GM12878 (cell line): ENCODE data around the gene ASCC3. TPM values are rescaled to one million over a fixed set of nuclear protein-coding genes. Genes with fewer than 3 reads are reported as not detected.

Source experiments
- ATAC-seq: fragments of 200-7000 bp; cut with Tn5 transposase; 3 replicates; pipeline ENCODE4 v1.9.1; 2020; ENCODE audit warnings: mild to moderate bottlenecking, moderate library complexity
- BruUV-seq: library from RNA; stranded (reverse); fragments of 400-500 nt; replicated peaks from 2 replicates; lab custom pipeline; 2021; lab: Mats Ljungman, UMichigan
- CTCF ChIA-PET: fragments of 300-600 bp; sonication (Branson Sonifier 250); formaldehyde crosslinking; extraction: SDS; loops from one replicate; lab custom pipeline; 2021; ENCODE audit warnings: inconsistent platforms; lab: Yijun Ruan, JAX
- POLR2A ChIA-PET: fragments of 350-600 bp; formaldehyde crosslinking; extraction: SDS; loops from one replicate; lab custom pipeline; 2021; ENCODE audit warnings: inconsistent platforms; lab: Charles Lee
- RAD21 ChIA-PET: fragments of 300-600 bp; sonication (Branson Sonifier 250); formaldehyde crosslinking; loops from one replicate; lab custom pipeline; 2023; ENCODE audit warnings: antibody characterized with exemption; ENCODE audit not compliant: unreplicated experiment; lab: Charles Lee
- SMC1A ChIA-PET: fragments of 300-600 bp; sonication (Branson Sonifier 250); formaldehyde crosslinking; loops from one replicate; lab custom pipeline; 2023; ENCODE audit not compliant: unreplicated experiment, uncharacterized antibody; lab: Charles Lee
- DNase-seq: peaks from one replicate; pipeline ENCODE4 v3.0.0-alpha.2; 2011; ENCODE audit warnings: low read depth, low spot score
- FAIRE-seq: peaks from 3 replicates; lab custom pipeline; 2011; peaks lifted over from hg19 to GRCh38; lab: Jason Lieb, UNC
- H2AFZ ChIP-seq: 2 replicates; pipeline ENCODE4 v1.6.0; 2011; ENCODE audit warnings: low read depth, low read length, control low read depth; ENCODE audit not compliant: control insufficient read depth
- H3K27ac ChIP-seq: 2 replicates; pipeline ENCODE4 v1.5.1; 2011; ENCODE audit warnings: control low read depth; ENCODE audit not compliant: control insufficient read depth, insufficient read depth
- H3K27me3 ChIP-seq, 2 experiments: replicated peaks in 1 of 2; 2 replicates each; pipeline versions ENCODE4 v1.6.0 to v1.6.1; 2011; ENCODE audit warnings: low read length in 1 of 2; ENCODE audit not compliant: control insufficient read depth in 2 of 2, insufficient read depth in 2 of 2
- H3K36me3 ChIP-seq, 2 experiments: 2 replicates each; pipeline ENCODE4 v1.5.1; 2011; ENCODE audit warnings: low read length in 1 of 2; ENCODE audit not compliant: control insufficient read depth in 2 of 2, insufficient read depth in 2 of 2
- H3K4me1 ChIP-seq: 2 replicates; pipeline ENCODE4 v1.6.1; 2011; ENCODE audit warnings: mild to moderate bottlenecking, low read length, moderate library complexity, mixed read lengths; ENCODE audit not compliant: control insufficient read depth, insufficient read depth
- H3K4me2 ChIP-seq: 2 replicates; pipeline ENCODE4 v1.6.0; 2011; ENCODE audit warnings: control low read depth; ENCODE audit not compliant: control insufficient read depth, insufficient read depth
- H3K4me3 ChIP-seq: fragments of 200-600 bp; sonication (generic); 2 replicates; pipeline ENCODE4 v1.5.1; 2016
- H3K79me2 ChIP-seq: 2 replicates; pipeline ENCODE4 v1.6.0; 2011; ENCODE audit warnings: low read length; ENCODE audit not compliant: control insufficient read depth, insufficient read depth
- H3K9ac ChIP-seq: 2 replicates; pipeline ENCODE4 v1.8.0; 2011; ENCODE audit warnings: low read length, control low read depth, mixed read lengths; ENCODE audit not compliant: control insufficient read depth, insufficient read depth
- H3K9me3 ChIP-seq: replicated peaks from 3 replicates; pipeline ENCODE4 v1.5.1; 2011; ENCODE audit warnings: mild to moderate bottlenecking, low read length; ENCODE audit not compliant: control insufficient read depth, insufficient read depth
- H4K20me1 ChIP-seq: 2 replicates; pipeline ENCODE4 v1.6.0; 2011; ENCODE audit not compliant: control insufficient read depth, insufficient read depth
- ATF2 ChIP-seq: IDR thresholded peaks from 2 replicates; pipeline ENCODE4 v1.6.1; 2012; ENCODE audit warnings: low read length, inconsistent platforms
- ATF7 ChIP-seq: fragments of 450-650 bp; IDR thresholded peaks from 2 replicates; pipeline ENCODE4 v1.6.1; 2016; ENCODE audit warnings: low read depth, mild to moderate bottlenecking
- CHD2 ChIP-seq: IDR thresholded peaks from 2 replicates; pipeline ENCODE4 v1.6.1; 2011; ENCODE audit warnings: low read depth, low read length, improper control_type of control experiment, borderline replicate concordance
- CHD4 ChIP-seq: fragments of 200-600 bp; sonication (generic); IDR thresholded peaks from 2 replicates; pipeline ENCODE4 v1.6.1; 2016; ENCODE audit warnings: mild to moderate bottlenecking
- KAT2A ChIP-seq: conservative IDR thresholded peaks from 2 replicates; pipeline ENCODE4 v1.6.1; 2011; ENCODE audit warnings: low read depth, low read length; ENCODE audit not compliant: control insufficient read depth
- MEF2B ChIP-seq: fragments of 450-650 bp; IDR thresholded peaks from 2 replicates; pipeline ENCODE4 v1.6.1; 2018; ENCODE audit warnings: mild to moderate bottlenecking, moderate library complexity; ENCODE audit not compliant: partially characterized antibody, poor library complexity, severe bottlenecking
- MYB ChIP-seq: fragments of 150-350 bp; IDR thresholded peaks from 2 replicates; pipeline ENCODE4 v1.6.1; 2014; ENCODE audit warnings: mild to moderate bottlenecking, low read depth, low read length, borderline replicate concordance
- NR2C2 ChIP-seq: IDR thresholded peaks from 2 replicates; pipeline ENCODE4 v1.6.1; 2011; ENCODE audit warnings: borderline replicate concordance, low read depth; ENCODE audit not compliant: control insufficient read depth, insufficient read length
- POLR2AphosphoS2 ChIP-seq: IDR thresholded peaks from 2 replicates; pipeline ENCODE4 v1.6.1; 2011; ENCODE audit warnings: low read depth, mild to moderate bottlenecking, low read length, improper control_type of control experiment, moderate library complexity
- RAD51 ChIP-seq: fragments of 450-650 bp; IDR thresholded peaks from 2 replicates; pipeline ENCODE4 v1.6.1; 2016; ENCODE audit warnings: moderate library complexity, mild to moderate bottlenecking, inconsistent platforms
- SP1 ChIP-seq: IDR thresholded peaks from one replicate; pipeline ENCODE4 v1.6.1; 2011; ENCODE audit warnings: low read depth, low read length
- SUZ12 ChIP-seq: fragments of 200-600 bp; sonication (generic); IDR thresholded peaks from one replicate; pipeline ENCODE4 v1.6.1; 2018; ENCODE audit warnings: antibody characterized with exemption, mild to moderate bottlenecking; ENCODE audit not compliant: unreplicated experiment
- ZNF622 ChIP-seq: fragments of 450-650 bp; IDR thresholded peaks from 2 replicates; pipeline ENCODE4 v1.6.1; 2017; ENCODE audit warnings: mild to moderate bottlenecking, inconsistent platforms
- ZZZ3 ChIP-seq: IDR thresholded peaks from 2 replicates; pipeline ENCODE4 v1.6.1; 2011; ENCODE audit warnings: low read depth; ENCODE audit not compliant: control insufficient read depth, insufficient read length
- WGBS: methylation state at CpG from one replicate; pipeline ENCODE4 v1.1.6; 2016; ENCODE audit warnings: low lambda C conversion rate; ENCODE audit not compliant: insufficient replicate concordance, insufficient coverage; ENCODE audit errors: missing lambda C conversion rate; 5-methylcytosine and 5-hydroxymethylcytosine counted together
- in situ Hi-C: fragments of 300-500 bp; cut with MboI; formaldehyde crosslinking; loops from 9 replicates; pipeline ENCODE4 v1.14.3; 2018; ENCODE audit warnings: mixed read lengths
- intact Hi-C: fragments of 100-400 bp; cut with micrococcal nuclease; formaldehyde crosslinking; loops from one replicate; pipeline ENCODE4 v1.14.2; 2022; ENCODE audit not compliant: unreplicated experiment
- polyA plus RNA-seq, 11 experiments: library from polyadenylated mRNA; depleted of rRNA in 4 of 11; unstranded in 6 of 11; stranded (reverse) in 5 of 11; fragments of >200 nt; fragmentation: Nextera tagmentation in 4 of 11; fragmentation: Illumina TruSeq in 1 of 11; extraction: Ambion mirVana in 4 of 11; extraction: Trizol in 1 of 11; gene quantifications; 1 replicate in 1 of 11; 2 replicates in 10 of 11; pipeline versions ENCODE4 v1.2.1 to v1.2.3, GENCODE V29; 2011 to 2016; ENCODE audit warnings: inconsistent platforms in 2 of 11, missing spikeins in 2 of 11, low read depth in 1 of 11
- total RNA-seq, 4 experiments: library from RNA; depleted of rRNA in 3 of 4; stranded (reverse); fragments of >200 nt in 3 of 4; fragmentation: Illumina TruSeq in 1 of 4; extraction: Trizol in 1 of 4; gene quantifications; 2 replicates each; pipeline versions ENCODE4 v1.2.1 to v1.2.3, GENCODE V29; 2013 to 2021
- TF ChIP-seq, protein P1 (sequence below): fragments of 450-650 bp; IDR thresholded peaks from 2 replicates; pipeline ENCODE4 v1.6.1; 2017; ENCODE audit warnings: mild to moderate bottlenecking, moderate library complexity
- TF ChIP-seq, protein P2 (sequence below): fragments of 450-650 bp; IDR thresholded peaks from 2 replicates; pipeline ENCODE4 v1.6.1; 2017; ENCODE audit warnings: mild to moderate bottlenecking, moderate library complexity

The ASCC3 gene
- total and polyA plus RNA-seq, 10 of the 15 experiments (the other 5 are each of a cell fraction or from before 2014, with no cell fraction given): 19.9 to 76.2 (median 55.9) TPM

DNA sequence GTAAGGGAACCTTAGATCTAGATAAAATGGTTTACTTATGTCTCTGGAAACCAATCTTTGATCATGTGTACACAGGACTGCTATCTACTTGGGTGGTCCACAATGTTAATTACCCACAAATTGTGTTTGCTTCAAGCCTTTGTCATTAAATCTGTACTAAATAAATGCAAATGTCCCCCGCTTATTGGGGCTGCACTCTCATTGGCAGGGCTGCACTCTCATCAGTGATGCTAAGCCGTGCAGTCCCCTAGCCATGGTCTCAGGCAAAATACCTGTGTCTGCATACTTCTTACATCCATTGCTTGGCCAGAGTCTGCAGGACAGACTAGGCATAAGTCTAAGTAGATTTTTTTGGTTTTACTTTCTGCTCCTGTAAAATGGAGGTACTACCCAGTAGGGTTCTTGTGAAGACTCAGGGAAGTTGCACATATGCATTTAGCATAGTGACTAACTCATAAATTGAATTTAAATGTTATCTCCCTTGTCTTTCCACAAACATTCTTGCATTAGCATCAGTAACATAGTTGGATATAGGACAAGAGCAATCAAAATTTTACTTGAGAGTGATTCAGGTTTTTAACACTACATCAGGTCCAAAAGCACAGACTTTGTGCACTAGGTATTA is 117.4 kb downstream of the ASCC3 start:
- DNase-seq (no peak), ATAC-seq (no peak), FAIRE-seq (no peak)
- Histone ChIP-seq H3K4me3 (no peak overlapping the region), H3K4me2 (no peak overlapping the region), H3K27me3 (no peaks in the 10 kb centered on the region), H3K4me1 (no peaks in the 10 kb centered on the region), H4K20me1 (no peaks in the 10 kb centered on the region), H3K36me3 (peaks cover 2 to 21% of the 10 kb centered on the region in 2 experiments), H3K79me2 (no peaks in the 10 kb centered on the region), H2AFZ (no peak overlapping the region), H3K27ac (no peak overlapping the region), H3K9me3 (peaks cover 6% of the 10 kb centered on the region; the same call in 2 of the 3 replicates), H3K9ac (no peak overlapping the region)
- intact Hi-C loops: no loop called here
- 100% methylated on average over 2 of the region's 2 CpGs for WGBS
- ChIA-PET POLR2A (no interaction called here), SMC1A (no interaction called here), CTCF (no interaction called here), RAD21 (no interaction called here)
- in situ Hi-C loops: no loop called here
- no TSS peak for BruUV-seq
- TF ChIP-seq CHD2 (no peak), MEF2B (no peak), ATF2 (no peak), MYB (no peak), NR2C2 (no peak), ZNF622 (no peak), KAT2A (no peak), ATF7 (no peak), RAD51 (no peak), CHD4 (no peak), ZZZ3 (no peak), SP1 (no peak), SUZ12 (no peak), POLR2AphosphoS2 (no peak)
- TF ChIP-seq, protein P1, sequence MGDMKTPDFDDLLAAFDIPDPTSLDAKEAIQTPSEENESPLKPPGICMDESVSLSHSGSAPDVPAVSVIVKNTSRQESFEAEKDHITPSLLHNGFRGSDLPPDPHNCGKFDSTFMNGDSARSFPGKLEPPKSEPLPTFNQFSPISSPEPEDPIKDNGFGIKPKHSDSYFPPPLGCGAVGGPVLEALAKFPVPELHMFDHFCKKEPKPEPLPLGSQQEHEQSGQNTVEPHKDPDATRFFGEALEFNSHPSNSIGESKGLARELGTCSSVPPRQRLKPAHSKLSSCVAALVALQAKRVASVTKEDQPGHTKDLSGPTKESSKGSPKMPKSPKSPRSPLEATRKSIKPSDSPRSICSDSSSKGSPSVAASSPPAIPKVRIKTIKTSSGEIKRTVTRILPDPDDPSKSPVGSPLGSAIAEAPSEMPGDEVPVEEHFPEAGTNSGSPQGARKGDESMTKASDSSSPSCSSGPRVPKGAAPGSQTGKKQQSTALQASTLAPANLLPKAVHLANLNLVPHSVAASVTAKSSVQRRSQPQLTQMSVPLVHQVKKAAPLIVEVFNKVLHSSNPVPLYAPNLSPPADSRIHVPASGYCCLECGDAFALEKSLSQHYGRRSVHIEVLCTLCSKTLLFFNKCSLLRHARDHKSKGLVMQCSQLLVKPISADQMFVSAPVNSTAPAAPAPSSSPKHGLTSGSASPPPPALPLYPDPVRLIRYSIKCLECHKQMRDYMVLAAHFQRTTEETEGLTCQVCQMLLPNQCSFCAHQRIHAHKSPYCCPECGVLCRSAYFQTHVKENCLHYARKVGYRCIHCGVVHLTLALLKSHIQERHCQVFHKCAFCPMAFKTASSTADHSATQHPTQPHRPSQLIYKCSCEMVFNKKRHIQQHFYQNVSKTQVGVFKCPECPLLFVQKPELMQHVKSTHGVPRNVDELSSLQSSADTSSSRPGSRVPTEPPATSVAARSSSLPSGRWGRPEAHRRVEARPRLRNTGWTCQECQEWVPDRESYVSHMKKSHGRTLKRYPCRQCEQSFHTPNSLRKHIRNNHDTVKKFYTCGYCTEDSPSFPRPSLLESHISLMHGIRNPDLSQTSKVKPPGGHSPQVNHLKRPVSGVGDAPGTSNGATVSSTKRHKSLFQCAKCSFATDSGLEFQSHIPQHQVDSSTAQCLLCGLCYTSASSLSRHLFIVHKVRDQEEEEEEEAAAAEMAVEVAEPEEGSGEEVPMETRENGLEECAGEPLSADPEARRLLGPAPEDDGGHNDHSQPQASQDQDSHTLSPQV: no peak
- TF ChIP-seq, protein P2, sequence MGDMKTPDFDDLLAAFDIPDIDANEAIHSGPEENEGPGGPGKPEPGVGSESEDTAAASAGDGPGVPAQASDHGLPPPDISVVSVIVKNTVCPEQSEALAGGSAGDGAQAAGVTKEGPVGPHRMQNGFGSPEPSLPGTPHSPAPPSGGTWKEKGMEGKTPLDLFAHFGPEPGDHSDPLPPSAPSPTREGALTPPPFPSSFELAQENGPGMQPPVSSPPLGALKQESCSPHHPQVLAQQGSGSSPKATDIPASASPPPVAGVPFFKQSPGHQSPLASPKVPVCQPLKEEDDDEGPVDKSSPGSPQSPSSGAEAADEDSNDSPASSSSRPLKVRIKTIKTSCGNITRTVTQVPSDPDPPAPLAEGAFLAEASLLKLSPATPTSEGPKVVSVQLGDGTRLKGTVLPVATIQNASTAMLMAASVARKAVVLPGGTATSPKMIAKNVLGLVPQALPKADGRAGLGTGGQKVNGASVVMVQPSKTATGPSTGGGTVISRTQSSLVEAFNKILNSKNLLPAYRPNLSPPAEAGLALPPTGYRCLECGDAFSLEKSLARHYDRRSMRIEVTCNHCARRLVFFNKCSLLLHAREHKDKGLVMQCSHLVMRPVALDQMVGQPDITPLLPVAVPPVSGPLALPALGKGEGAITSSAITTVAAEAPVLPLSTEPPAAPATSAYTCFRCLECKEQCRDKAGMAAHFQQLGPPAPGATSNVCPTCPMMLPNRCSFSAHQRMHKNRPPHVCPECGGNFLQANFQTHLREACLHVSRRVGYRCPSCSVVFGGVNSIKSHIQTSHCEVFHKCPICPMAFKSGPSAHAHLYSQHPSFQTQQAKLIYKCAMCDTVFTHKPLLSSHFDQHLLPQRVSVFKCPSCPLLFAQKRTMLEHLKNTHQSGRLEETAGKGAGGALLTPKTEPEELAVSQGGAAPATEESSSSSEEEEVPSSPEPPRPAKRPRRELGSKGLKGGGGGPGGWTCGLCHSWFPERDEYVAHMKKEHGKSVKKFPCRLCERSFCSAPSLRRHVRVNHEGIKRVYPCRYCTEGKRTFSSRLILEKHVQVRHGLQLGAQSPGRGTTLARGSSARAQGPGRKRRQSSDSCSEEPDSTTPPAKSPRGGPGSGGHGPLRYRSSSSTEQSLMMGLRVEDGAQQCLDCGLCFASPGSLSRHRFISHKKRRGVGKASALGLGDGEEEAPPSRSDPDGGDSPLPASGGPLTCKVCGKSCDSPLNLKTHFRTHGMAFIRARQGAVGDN: no peak
